SJSA1 (cell line): ENCODE results near the gene PCAT7. TPM values are rescaled to one million over a fixed set of nuclear protein-coding genes. Genes with fewer than 3 reads are reported as not detected.
A peak's percentile ranks its signal among the peaks of the same experiment; 100 is the strongest.
"Not testable (repeated sequence)": the region's sequence is repeated elsewhere in the genome, so short reads cannot be mapped to it uniquely, and the experiment has no call there.

Source experiments
- DNase-seq, 2 experiments: peaks; one replicate each; pipeline ENCODE4 v3.0.0-alpha.2; 2015 to 2020; ENCODE audit warnings: low spot score in 2 of 2, low read depth in 1 of 2
- H3K27ac ChIP-seq: fragments of 250-450 bp; sonication (Bioruptor Pico); 2 replicates; pipeline ENCODE4 v1.5.1; 2020; ENCODE audit warnings: mild to moderate bottlenecking, moderate library complexity
- H3K27me3 ChIP-seq: fragments of 250-450 bp; sonication (Bioruptor Pico); replicated peaks from 2 replicates; pipeline ENCODE4 v1.5.1; 2020; ENCODE audit warnings: mild to moderate bottlenecking, moderate library complexity
- H3K36me3 ChIP-seq: fragments of 250-450 bp; sonication (Bioruptor Pico); 2 replicates; pipeline ENCODE4 v1.5.1; 2020; ENCODE audit warnings: mild to moderate bottlenecking
- H3K4me1 ChIP-seq: fragments of 250-450 bp; sonication (Bioruptor Pico); replicated peaks from 2 replicates; pipeline ENCODE4 v1.6.1; 2021; ENCODE audit warnings: mild to moderate bottlenecking
- H3K4me3 ChIP-seq: fragments of 250-450 bp; sonication (Bioruptor Pico); 2 replicates; pipeline ENCODE4 v1.5.1; 2020; ENCODE audit warnings: mild to moderate bottlenecking
- H3K9me3 ChIP-seq: fragments of 250-450 bp; sonication (Bioruptor Pico); replicated peaks from 2 replicates; pipeline ENCODE4 v1.5.1; 2020; ENCODE audit warnings: mild to moderate bottlenecking
- total RNA-seq: library from RNA; depleted of rRNA; stranded (reverse); fragments of >200 nt; shearing (Covaris generic); gene quantifications from 2 replicates; pipeline ENCODE4 v1.2.3, GENCODE V29; 2014

Gene PCAT7
- total RNA-seq, 1 experiment from 2014 or later = 0.82 TPM

DNA sequence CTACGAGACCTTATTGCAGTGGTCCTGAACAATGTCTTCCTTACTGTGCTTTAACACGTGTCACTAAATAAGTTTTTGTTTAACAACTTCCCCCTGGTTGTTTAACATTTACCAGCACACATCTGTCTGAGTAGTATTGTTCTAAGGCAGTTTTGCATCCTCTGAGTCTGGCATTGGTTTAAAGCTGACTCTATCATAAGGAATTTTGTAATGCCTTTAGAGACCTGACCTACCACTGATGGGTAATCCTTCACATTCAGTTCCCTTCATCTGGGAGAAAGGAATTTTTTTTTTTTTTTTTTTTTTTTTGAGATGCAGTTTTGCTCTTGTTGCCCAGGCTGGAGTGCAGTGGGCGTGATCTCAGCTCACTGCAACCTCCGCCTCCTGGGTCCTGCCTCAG lies 20.0 kb upstream of the PCAT7 start:
- no peaks in the 10 kb centered on the region for H3K36me3 ChIP-seq
- no peaks in the 10 kb centered on the region for H3K9me3 ChIP-seq
- H3K27ac ChIP-seq = no peak overlapping the region
- no peak overlapping the region for H3K4me3 ChIP-seq
- DNase-seq = no peak
- H3K27me3 ChIP-seq = no peaks in the 10 kb centered on the region
- H3K4me1 ChIP-seq = no peaks in the 10 kb centered on the region

DNA sequence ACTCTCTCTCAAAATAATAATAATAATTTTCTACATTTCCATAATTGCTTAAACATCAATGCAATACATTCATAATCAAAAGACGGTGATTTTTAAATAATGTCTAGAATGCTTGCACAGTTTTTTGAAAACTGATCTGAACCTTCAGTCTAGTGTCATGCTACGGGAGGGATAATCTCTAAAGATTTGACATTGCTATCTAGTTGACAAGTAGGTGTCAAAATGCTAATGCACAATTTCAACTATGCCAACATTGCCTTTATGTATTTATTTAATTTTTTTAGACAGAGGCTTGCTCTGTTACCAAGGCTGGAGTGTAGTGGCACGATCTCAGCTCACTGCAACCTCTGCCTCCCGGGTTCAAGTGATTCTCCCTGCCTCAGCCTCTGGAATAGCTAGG lies 16.0 kb upstream of the PCAT7 start:
- H3K4me1 ChIP-seq = no peaks in the 10 kb centered on the region
- H3K9me3 ChIP-seq = no peaks in the 10 kb centered on the region
- H3K27me3 ChIP-seq = no peaks in the 10 kb centered on the region
- no peak overlapping the region for H3K4me3 ChIP-seq
- H3K36me3 ChIP-seq = no peaks in the 10 kb centered on the region
- H3K27ac ChIP-seq = no peak overlapping the region
- DNase-seq = no peak

DNA sequence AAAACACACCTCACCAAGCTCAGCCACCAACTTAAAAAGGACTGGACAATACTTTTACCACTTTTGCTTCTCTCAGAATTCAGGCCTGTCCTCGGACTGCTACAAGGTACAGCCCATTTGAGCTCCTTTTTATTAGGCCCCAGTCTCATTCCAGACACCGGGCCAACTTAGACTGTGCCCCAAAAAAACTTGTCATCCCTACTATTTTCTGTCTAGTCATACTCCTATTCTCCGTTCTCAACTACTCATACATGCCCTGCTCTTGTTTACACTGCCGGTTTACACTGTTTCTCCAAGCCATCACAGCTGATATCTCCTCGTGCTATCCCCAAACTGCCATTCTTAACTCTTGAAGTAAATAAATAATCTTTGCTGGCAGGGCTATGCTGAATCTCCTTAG lies 10.5 kb upstream of the PCAT7 start:
- H3K36me3 ChIP-seq, H3K9me3 ChIP-seq, H3K4me3 ChIP-seq, DNase-seq, H3K27ac ChIP-seq, H3K27me3 ChIP-seq, H3K4me1 ChIP-seq: not testable (repeated sequence)

DNA sequence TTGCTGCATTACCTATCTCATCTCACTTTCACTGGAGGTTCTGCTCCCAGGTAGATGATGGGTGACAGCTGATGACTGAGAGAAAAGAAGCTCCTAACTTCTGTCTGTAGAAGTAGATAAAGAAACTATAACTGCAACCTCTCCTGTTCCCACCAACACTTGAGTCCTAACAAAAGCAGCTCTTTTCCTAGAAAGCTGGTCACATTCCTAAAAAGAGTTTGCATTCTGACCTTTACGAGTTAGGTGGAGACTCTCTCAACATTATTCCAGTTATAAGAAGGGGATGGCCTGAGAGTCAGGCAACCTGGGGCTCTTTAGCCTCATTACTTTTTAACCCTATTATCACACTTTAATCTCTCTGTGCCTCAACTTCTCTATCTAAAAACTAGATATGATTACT lies 8.9 kb upstream of the PCAT7 start:
- Histone ChIP-seq H3K36me3 (no peaks in the 10 kb centered on the region), H3K4me1 (no peaks in the 10 kb centered on the region)

DNA sequence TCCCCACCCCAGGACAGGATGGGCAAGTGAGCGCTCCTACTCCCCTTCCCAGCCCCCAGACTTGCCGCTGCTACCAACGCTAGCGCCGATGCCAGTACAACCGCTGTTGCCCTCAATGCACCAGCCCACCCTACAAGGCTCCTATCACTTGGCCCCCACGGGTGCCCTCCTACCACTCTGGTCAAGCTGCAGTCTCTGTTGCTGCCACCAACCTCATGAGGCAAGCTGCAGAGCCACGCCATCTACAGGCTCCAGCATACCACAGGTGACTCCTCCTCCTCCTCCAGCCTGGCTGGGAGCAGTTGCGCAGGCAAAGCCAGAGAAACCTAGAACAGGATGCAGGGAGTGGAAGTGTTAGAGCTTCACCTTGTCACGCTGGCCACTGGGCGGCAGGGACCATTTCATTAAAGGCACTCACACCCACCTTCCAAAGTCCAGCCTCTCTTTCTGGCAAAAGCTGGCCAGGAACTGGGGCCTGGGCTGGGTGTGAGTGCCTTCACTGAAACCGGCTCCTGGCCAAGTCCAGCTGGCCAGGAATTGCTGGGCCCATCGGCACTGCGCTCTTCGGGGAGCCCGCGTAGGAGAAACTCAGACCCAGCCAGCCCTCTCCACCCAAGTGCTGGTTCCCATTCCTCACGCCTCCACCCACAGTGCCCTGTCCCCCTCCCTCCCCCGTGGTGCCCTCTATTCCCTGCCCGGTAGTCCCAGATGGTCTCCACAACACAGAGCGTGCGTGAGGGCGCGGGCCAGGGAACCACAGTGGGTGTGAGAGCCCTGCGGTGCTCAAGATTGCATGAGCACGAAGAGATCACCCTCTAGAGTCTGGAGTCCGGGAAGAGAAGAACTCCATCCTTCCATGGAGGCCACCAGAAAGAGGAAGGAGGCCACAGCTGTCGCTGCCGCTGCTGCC lies 1.6 kb upstream of the PCAT7 start:
- no peak for DNase-seq
- H3K27me3 ChIP-seq = no peaks in the 10 kb centered on the region
- no peak overlapping the region; the same call in 1 of the 2 replicates for H3K4me3 ChIP-seq
- H3K4me1 ChIP-seq = peaks cover 4% of the 10 kb centered on the region; the same call in 1 of the 2 replicates
- H3K27ac ChIP-seq = no peak overlapping the region
- H3K36me3 ChIP-seq = no peaks in the 10 kb centered on the region
- H3K9me3 ChIP-seq = no peaks in the 10 kb centered on the region

More for the DNA sequence above, 8.9 kb upstream of the PCAT7 start:
- Histone ChIP-seq H3K27me3 (no peaks in the 10 kb centered on the region), H3K9me3 (no peaks in the 10 kb centered on the region), H3K27ac (no peak overlapping the region), H3K4me3 (no peak overlapping the region)
- no peak for DNase-seq

GRCh38 chr9:94554078-94554438 lies 825 bp upstream of the PCAT7 start:
- Histone ChIP-seq H3K36me3 (no peaks in the 10 kb centered on the region), H3K27me3 (no peaks in the 10 kb centered on the region), H3K9me3 (no peaks in the 10 kb centered on the region), H3K27ac (no peak overlapping the region), H3K4me1 (peaks cover 4% of the 10 kb centered on the region; the same call in 1 of the 2 replicates), H3K4me3 (peak overlapping the region; percentile 48)
- DNase-seq = no peak

DNA sequence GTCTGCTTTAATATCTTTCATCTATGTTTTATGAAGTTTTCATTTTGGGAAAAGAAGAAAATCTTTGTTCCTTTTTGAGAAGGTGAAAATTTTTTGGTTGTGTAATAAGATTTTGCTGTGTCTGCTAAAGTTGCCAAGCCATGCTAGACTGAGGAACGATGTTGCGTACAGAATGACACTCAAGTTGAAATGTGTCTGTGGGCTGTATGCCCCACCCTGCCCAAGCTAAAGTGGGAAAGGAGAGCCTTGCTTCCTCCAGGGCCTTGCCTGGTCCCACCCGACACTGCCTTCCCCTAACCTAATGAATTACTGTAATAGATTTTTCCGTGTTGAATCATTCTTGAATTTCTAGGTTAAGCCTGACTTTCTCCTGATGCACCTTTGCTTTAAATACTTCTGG lies 2.5 kb downstream of the PCAT7 start:
- Histone ChIP-seq H3K36me3 (no peaks in the 10 kb centered on the region), H3K9me3 (no peaks in the 10 kb centered on the region), H3K4me3 (no peak overlapping the region), H3K27me3 (no peaks in the 10 kb centered on the region), H3K4me1 (peaks cover 4% of the 10 kb centered on the region; the same call in 1 of the 2 replicates), H3K27ac (no peak overlapping the region)
- no peak for DNase-seq

DNA sequence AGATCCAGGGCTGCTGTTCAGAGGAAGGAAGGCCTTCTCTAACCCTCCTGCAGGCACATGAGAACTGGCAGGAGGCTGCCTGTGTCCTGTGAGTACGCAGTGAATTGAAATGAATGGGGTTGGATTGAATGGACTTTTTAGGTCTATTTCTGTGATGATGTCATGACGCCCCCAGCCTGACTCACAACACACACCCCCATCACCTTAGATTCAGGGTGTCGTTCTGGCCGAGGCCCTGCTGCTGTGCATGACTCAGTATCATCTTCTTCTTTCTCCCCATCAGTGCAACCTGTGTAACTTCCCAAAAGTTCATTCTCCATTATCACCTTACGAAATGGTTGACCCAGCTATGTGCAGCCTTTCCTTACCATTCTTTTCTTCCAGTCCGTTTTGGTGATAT lies 5.4 kb downstream of the PCAT7 start:
- Histone ChIP-seq H3K27me3 (no peaks in the 10 kb centered on the region), H3K4me3 (no peak overlapping the region), H3K4me1 (no peaks in the 10 kb centered on the region), H3K9me3 (no peaks in the 10 kb centered on the region), H3K36me3 (0 out of 2 replicates have a peak, but pooled peaks cover 2% of the 10 kb centered on the region), H3K27ac (no peak overlapping the region)
- no peak for DNase-seq

- Histone ChIP-seq H3K4me3 (no peak overlapping the region), H3K4me1 (no peaks in the 10 kb centered on the region), H3K27ac (no peak overlapping the region), H3K36me3 (0 out of 2 replicates have a peak, but pooled peaks cover 2% of the 10 kb centered on the region), H3K27me3 (no peaks in the 10 kb centered on the region), H3K9me3 (no peaks in the 10 kb centered on the region)
- no peak for DNase-seq
Observed at GRCh38 chr9:94563548-94563947, 8.7 kb downstream of the PCAT7 start.

DNA sequence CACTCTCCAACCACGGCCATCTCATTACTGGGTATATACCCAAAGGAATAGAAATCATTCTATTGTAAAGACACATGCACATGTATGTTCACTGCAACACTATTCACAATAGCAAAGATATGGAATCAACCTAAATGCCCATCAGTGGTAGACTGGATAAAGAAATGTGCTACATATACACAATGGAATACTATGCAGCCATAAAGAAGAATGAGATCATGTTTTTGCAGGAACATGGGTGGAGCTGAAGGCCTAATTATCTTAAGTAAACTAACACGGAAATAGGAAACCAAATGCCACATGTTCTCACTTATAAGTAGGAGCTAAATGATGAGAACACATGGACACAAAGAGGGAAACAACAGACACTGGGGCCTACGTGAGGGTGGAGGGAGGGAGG lies 9.4 kb downstream of the PCAT7 start:
- H3K9me3 ChIP-seq, H3K36me3 ChIP-seq, H3K27ac ChIP-seq, DNase-seq, H3K27me3 ChIP-seq, H3K4me3 ChIP-seq, H3K4me1 ChIP-seq: not testable (repeated sequence)

DNA sequence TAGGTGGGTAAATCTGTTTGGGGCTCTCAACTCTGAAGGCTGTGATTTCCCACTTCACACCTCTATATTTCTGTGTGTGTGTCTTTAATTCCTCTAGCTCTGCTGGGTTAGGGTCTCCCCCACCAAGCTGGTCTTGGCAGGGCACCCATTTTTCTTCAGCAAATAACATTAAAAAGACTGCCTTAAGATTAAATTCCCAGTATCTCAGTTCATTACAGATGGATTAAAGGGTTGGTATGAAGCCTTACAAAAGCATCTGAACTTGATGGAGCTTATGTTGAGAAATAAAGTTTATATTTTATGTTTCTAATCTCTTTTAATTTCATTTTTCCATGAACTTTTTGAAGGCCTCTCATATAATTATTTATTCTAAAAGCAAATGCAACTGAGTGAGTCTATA lies 11.7 kb downstream of the PCAT7 start:
- Histone ChIP-seq H3K4me1 (no peaks in the 10 kb centered on the region), H3K27me3 (no peaks in the 10 kb centered on the region), H3K9me3 (no peaks in the 10 kb centered on the region), H3K36me3 (0 out of 2 replicates have a peak, but pooled peaks cover 2% of the 10 kb centered on the region), H3K27ac (no peak overlapping the region), H3K4me3 (no peak overlapping the region)
- DNase-seq = no peak

DNA sequence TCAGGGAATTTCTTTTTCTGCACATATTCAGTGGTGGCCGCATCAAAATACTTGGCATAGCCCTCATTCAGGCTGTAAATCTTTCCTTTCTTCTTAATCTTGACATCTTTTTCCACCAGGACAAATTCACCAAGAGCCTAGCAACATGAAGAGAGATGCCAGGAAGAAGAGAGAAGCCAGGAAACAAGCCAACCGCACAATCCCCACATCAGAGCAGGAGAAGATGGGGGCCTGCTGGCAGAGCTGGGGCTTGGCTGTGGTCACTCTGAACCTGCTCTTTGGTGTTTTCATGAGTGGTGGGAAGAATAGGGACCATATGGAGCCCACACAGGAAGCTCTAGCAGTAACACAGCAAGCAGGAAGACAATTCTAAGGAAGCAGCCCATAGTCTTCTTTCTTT lies 12.4 kb downstream of the PCAT7 start:
- H3K4me1 ChIP-seq = no peaks in the 10 kb centered on the region

GRCh38 chr9:94568250-94568889 lies 13.5 kb downstream of the PCAT7 start:
- Histone ChIP-seq H3K27me3 (no peaks in the 10 kb centered on the region), H3K4me3 (no peak overlapping the region), H3K36me3 (no peaks in the 10 kb centered on the region), H3K27ac (no peak overlapping the region), H3K4me1 (no peaks in the 10 kb centered on the region), H3K9me3 (no peaks in the 10 kb centered on the region)
- no peak for DNase-seq

More for the DNA sequence above, 12.4 kb downstream of the PCAT7 start:
- Histone ChIP-seq H3K9me3 (no peaks in the 10 kb centered on the region), H3K36me3 (0 out of 2 replicates have a peak, but pooled peaks cover 2% of the 10 kb centered on the region), H3K4me3 (no peak overlapping the region), H3K27me3 (no peaks in the 10 kb centered on the region), H3K27ac (no peak overlapping the region)
- DNase-seq = no peak

- Histone ChIP-seq H3K27me3 (no peaks in the 10 kb centered on the region), H3K27ac (no peak overlapping the region), H3K36me3 (no peaks in the 10 kb centered on the region), H3K9me3 (no peaks in the 10 kb centered on the region), H3K4me1 (no peaks in the 10 kb centered on the region), H3K4me3 (no peak overlapping the region)
- no peak for DNase-seq
Observed at GRCh38 chr9:94568972-94569712, 14.3 kb downstream of the PCAT7 start.
